DOHH2 (cell line): ENCODE measurements around the gene TSPAN5.

ENCODE experiments used
- CTCF ChIP-seq: fragments of 200-600 bp; sonication (generic); IDR thresholded peaks from one replicate; pipeline ENCODE4 v1.5.1; 2014; ENCODE audit warnings: antibody characterized with exemption, mild to moderate bottlenecking, low read depth, low read length; ENCODE audit not compliant: poor library complexity, severe bottlenecking
- EZH2phosphoT487 ChIP-seq: fragments of 200-600 bp; sonication (generic); IDR thresholded peaks from 2 replicates; pipeline ENCODE4 v1.6.1; 2017; ENCODE audit warnings: borderline replicate concordance, mild to moderate bottlenecking, antibody characterized with exemption, low read length, moderate library complexity, mixed read lengths

DNA sequence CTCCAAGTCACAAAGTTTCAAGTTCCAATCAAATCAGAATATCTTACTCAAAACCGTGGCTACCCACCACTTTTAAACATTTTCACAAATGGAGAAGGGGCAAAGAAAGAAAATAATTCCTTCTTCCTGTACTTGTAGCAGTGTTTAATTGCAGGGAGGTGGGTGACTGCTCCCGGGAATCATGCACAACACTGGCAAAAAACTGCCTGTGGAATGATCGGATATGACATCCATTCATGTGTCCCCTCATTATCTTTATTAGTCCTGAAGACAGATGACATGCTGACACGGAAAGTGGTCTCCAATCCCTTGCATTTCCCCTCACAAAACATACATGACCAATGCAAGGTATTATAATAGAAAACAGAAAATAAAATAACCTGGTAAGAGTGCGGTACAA lies 2.0 kb downstream of the TSPAN5 start:
- TF ChIP-seq CTCF: no peak
- no peak for TF ChIP-seq EZH2phosphoT487
